DMS153 (cell line): ENCODE data around the gene OR2M4.
A peak's percentile ranks its signal among the peaks of the same experiment; 100 is the strongest.
"Not testable (repeated sequence)": the region's sequence is repeated elsewhere in the genome, so short reads cannot be mapped to it uniquely, and the experiment has no call there.

ENCODE experiments used
- DNase-seq: peaks from one replicate; lab custom pipeline; 2025; lab: John Stamatoyannopoulos, UW

The OR2M4 gene, protein sequence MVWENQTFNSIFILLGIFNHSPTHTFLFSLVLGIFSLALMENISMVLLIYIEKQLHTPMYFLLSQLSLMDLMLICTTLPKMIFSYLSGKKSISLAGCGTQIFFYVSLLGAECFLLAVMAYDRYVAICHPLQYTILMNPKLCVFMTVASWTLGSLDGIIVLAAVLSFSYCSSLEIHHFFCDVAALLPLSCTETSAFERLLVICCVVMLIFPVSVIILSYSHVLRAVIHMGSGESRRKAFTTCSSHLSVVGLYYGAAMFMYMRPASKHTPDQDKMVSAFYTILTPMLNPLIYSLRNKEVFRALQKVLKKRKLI

GRCh38 chr1:248231117-248231516 lies at the start of gene OR2M4:
TSS of gene OR2M4 (plus strand) at chr1:248231417. CDS start at chr1:248238929, 7,512 bp downstream.
- no peak for DNase-seq

- DNase-seq, result no peak
Measured at GRCh38 chr1:248183996-248184395, 47.2 kb upstream of the OR2M4 start.

DNA sequence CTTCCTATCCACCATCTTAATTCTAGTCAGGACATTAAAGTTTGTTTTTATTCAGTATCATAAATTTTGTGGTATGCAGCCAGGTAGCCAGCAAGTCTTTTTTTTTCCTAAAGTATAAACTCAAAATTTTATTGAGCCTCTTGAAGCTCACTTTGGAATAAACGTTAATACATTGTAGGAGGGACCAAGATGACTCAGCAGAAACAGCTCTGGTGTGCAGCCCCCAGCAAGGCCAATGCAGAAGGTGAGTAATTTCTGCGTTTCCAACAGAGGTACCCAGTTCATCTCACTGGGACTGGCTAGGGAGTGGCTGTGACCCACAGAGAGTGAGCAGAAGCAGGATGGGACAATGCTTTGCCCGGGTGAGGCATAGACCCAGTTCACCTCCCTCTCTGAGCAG lies 43.9 kb upstream of the OR2M4 start:
- DNase-seq, result no peak

GRCh38 chr1:248189026-248189425 lies 42.2 kb upstream of the OR2M4 start:
- no peak for DNase-seq

DNA sequence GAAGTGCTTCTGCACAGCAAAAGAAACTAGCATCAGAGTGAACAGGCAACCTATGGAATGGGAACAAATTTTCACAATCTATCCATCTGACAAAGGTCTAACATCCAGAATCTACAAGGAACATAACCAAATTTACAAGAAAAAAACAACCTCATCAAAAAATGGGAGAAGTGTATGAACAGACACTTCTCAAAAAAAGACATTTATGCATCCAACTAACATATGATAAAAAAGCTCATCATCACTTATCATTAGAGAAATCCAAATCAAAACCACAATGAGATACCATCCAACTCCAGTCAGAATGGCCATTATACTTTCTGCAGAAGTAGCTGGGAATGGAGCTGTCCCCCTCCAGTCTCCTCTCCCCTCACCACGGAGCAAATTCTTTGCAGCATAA lies 37.1 kb upstream of the OR2M4 start:
- no peak for DNase-seq

- DNase-seq, result no peak
Measured at GRCh38 chr1:248196965-248197364, 34.3 kb upstream of the OR2M4 start, which contains the start of gene OR2M3. TSS of gene OR2M3 (plus strand) at chr1:248197265. CDS start at chr1:248203068, 5,803 bp downstream.

GRCh38 chr1:248215880-248216279 lies 15.3 kb upstream of the OR2M4 start:
- DNase-seq, result no peak

DNA sequence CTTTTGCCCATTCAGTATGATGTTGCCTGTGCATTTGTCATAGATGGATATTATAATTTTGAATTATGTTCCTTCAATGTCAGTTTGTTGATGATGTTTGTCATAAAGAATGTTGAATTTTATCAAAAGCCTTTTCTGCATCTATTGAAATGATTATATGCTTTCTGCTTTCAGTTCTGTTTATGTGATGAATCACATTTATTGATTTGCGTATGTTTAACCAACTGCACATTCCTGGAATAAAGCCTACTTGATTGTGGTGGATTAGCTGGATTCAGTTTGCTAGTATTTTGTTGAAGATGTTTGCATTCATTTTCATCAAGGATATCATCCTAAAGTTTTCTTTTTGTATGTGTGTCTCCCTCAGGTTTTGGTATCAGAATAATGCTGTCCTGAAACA lies 5.7 kb upstream of the OR2M4 start:
- DNase-seq, result no peak

- DNase-seq, result no peak
Measured at GRCh38 chr1:248229360-248229908, 1.8 kb upstream of the OR2M4 start.

DNA sequence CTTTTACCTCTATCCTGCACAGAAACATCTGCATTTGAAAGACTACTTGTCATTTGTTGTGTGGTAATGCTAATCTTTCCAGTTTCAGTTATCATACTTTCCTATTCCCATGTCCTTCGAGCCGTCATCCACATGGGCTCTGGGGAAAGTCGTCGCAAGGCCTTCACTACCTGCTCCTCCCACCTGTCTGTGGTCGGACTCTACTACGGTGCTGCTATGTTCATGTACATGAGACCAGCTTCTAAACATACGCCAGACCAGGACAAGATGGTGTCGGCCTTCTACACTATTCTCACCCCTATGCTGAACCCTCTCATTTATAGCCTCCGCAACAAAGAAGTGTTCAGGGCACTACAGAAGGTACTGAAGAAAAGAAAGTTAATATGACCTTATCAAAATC lies 8.3 kb downstream of the OR2M4 start:
- DNase-seq, result no peak

GRCh38 chr1:248243204-248243603 lies 12.0 kb downstream of the OR2M4 start:
- peak; percentile 54 for DNase-seq

GRCh38 chr1:248259309-248259708 lies 28.1 kb downstream of the OR2M4 start:
- not testable (repeated sequence) for DNase-seq

- DNase-seq, result no peak
Measured at GRCh38 chr1:248268178-248268577, 37.0 kb downstream of the OR2M4 start.

- DNase-seq, result not testable (repeated sequence)
Measured at GRCh38 chr1:248273225-248273624, 42.0 kb downstream of the OR2M4 start.

DNA sequence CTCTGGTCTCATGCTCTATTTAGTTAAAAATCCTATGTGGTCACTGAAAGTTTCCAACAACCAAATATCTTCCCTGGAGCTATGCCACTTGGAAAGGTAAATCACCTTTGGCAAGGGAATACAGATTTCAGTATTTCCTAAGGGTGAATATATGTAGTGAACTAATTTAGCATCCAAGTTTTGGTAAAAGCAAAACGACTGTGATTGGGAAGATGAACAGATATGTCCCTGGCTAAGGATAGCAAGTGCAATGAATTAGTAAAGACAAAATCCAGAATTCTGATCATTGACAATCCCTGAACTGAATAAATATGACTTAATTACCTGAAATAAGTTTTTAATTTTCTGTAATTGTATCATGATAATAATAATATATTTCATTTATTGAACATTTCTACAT lies 46.7 kb downstream of the OR2M4 start, which contains the start of gene OR2T33:
Gene OR2T33, minus strand, starts transcription at position 101 of the 400 bp plus-strand sequence. CDS start 4,162 bp downstream, outside the sequence.
- no peak for DNase-seq

GRCh38 chr1:248288391-248288790 lies 57.2 kb downstream of the OR2M4 start:
- no peak for DNase-seq
